Mesothelial cell of epicardium (in vitro differentiated cells): ENCODE data around the gene SMG9. TPM values are rescaled to one million over a fixed set of nuclear protein-coding genes. Genes with fewer than 3 reads are reported as not detected.

Experiments used
- DNase-seq, 2 experiments: peaks; one replicate each; pipeline ENCODE4 v3.0.0; 2021; ENCODE audit warnings: low spot score in 2 of 2; ENCODE audit not compliant: unreplicated experiment in 2 of 2
- H3K27ac Mint-ChIP-seq: 2 replicates; pipeline ENCODE4 v1.8.0; 2021; ENCODE audit warnings: mixed read lengths
- H3K27me3 Mint-ChIP-seq: 2 replicates; pipeline ENCODE4 v1.8.0; 2021; ENCODE audit warnings: low read depth, mixed read lengths
- H3K36me3 Mint-ChIP-seq: 2 replicates; pipeline ENCODE4 v1.8.0; 2021; ENCODE audit warnings: mixed read lengths
- H3K4me1 Mint-ChIP-seq: 2 replicates; pipeline ENCODE4 v1.8.0; 2021; ENCODE audit warnings: mixed read lengths
- H3K4me3 Mint-ChIP-seq: 2 replicates; pipeline ENCODE4 v1.8.0; 2021; ENCODE audit warnings: mild to moderate bottlenecking, moderate library complexity, mixed read lengths
- H3K9me3 Mint-ChIP-seq: 2 replicates; pipeline ENCODE4 v1.8.0; 2021; ENCODE audit warnings: mixed read lengths
- CTCF ChIP-seq: fragments of 200-600 bp; sonication (generic); IDR thresholded peaks from one replicate; pipeline ENCODE4 v1.5.0; 2021; ENCODE audit warnings: antibody characterized with exemption; ENCODE audit not compliant: unreplicated experiment
- total RNA-seq: library from RNA; stranded (reverse); gene quantifications from 3 replicates; pipeline ENCODE4 v1.2.1, GENCODE V29; 2021

SMG9 gene
- total RNA-seq, 1 donor from 2014 or later = 73.2 TPM

GRCh38 chr19:43751466-43752220 is 3.1 kb downstream of the SMG9 start:
- no peaks in the 10 kb centered on the region for H3K27me3 Mint-ChIP-seq
- H3K36me3 Mint-ChIP-seq = peaks cover 28% of the 10 kb centered on the region
- DNase-seq = no peak

GRCh38 chr19:43749898-43750297 is 4.9 kb downstream of the SMG9 start:
- no peak for DNase-seq
- Mint-ChIP-seq H3K4me3 (no peak overlapping the region), H3K27ac (no peak overlapping the region), H3K27me3 (no peaks in the 10 kb centered on the region), H3K4me1 (peaks cover 15% of the 10 kb centered on the region), H3K9me3 (no peaks in the 10 kb centered on the region), H3K36me3 (peaks cover 37% of the 10 kb centered on the region)
- no peak for TF ChIP-seq CTCF

More at GRCh38 chr19:43751466-43752220, 3.1 kb downstream of the SMG9 start:
- H3K9me3 Mint-ChIP-seq = no peaks in the 10 kb centered on the region
- no peak overlapping the region for H3K4me3 Mint-ChIP-seq
- no peak overlapping the region for H3K27ac Mint-ChIP-seq
- H3K4me1 Mint-ChIP-seq = peaks cover 26% of the 10 kb centered on the region
- TF ChIP-seq CTCF = no peak

GRCh38 chr19:43749152-43749551 is 5.6 kb downstream of the SMG9 start:
- DNase-seq = no peak
- no peak overlapping the region for H3K4me3 Mint-ChIP-seq
- no peak overlapping the region for H3K27ac Mint-ChIP-seq
- peaks cover 42% of the 10 kb centered on the region for H3K36me3 Mint-ChIP-seq
- H3K27me3 Mint-ChIP-seq = no peaks in the 10 kb centered on the region
- H3K4me1 Mint-ChIP-seq = peaks cover 12% of the 10 kb centered on the region
- no peak for TF ChIP-seq CTCF
- H3K9me3 Mint-ChIP-seq = no peaks in the 10 kb centered on the region

- DNase-seq = no peak
Measured at GRCh38 chr19:43748685-43749084, 6.1 kb downstream of the SMG9 start.

GRCh38 chr19:43748205-43748594 is 6.6 kb downstream of the SMG9 start:
- Mint-ChIP-seq H3K27ac (no peak overlapping the region), H3K27me3 (no peaks in the 10 kb centered on the region), H3K9me3 (no peaks in the 10 kb centered on the region), H3K4me1 (peaks cover 4% of the 10 kb centered on the region), H3K36me3 (peaks cover 48% of the 10 kb centered on the region), H3K4me3 (no peak overlapping the region)
- DNase-seq = no peak
- TF ChIP-seq CTCF = no peak

More at GRCh38 chr19:43748685-43749084, 6.1 kb downstream of the SMG9 start:
- Mint-ChIP-seq H3K4me1 (peaks cover 7% of the 10 kb centered on the region), H3K4me3 (no peak overlapping the region), H3K9me3 (no peaks in the 10 kb centered on the region), H3K27ac (no peak overlapping the region), H3K27me3 (no peaks in the 10 kb centered on the region), H3K36me3 (peaks cover 46% of the 10 kb centered on the region)
- TF ChIP-seq CTCF = no peak
